H1 (cell line): ENCODE results near the gene RFX1. TPM values are rescaled to one million over a fixed set of nuclear protein-coding genes. Genes with fewer than 3 reads are reported as not detected.

Source experiments
- CTCF ChIA-PET: fragments of 300-600 bp; sonication (Branson Sonifier 250); formaldehyde crosslinking; loops from one replicate; lab custom pipeline; 2021; ENCODE audit not compliant: partially characterized antibody; lab: Charles Lee
- POLR2A ChIA-PET: fragments of 300-600 bp; sonication (Branson Sonifier 250); formaldehyde crosslinking; loops from one replicate; lab custom pipeline; 2021; ENCODE audit warnings: inconsistent platforms; ENCODE audit not compliant: partially characterized antibody; lab: Charles Lee
- DNase-seq, 2 experiments: peaks; one replicate each; pipeline versions ENCODE4 v3.0.0 to v3.0.0-alpha.2; 2010 to 2022; ENCODE audit warnings: low spot score in 2 of 2, low read depth in 1 of 2, mixed read lengths in 1 of 2
- FAIRE-seq: peaks from 2 replicates; lab custom pipeline; 2011; peaks lifted over from hg19 to GRCh38; lab: Jason Lieb, UNC
- H2AFZ ChIP-seq: 2 replicates; pipeline ENCODE4 v1.8.1; 2012; ENCODE audit warnings: low read length, inconsistent platforms
- H2AK5ac ChIP-seq: 2 replicates; pipeline ENCODE4 v1.6.1; 2013; ENCODE audit warnings: low read depth, low read length
- H2BK120ac ChIP-seq: replicated peaks from 2 replicates; pipeline ENCODE3; 2013; ENCODE audit warnings: low read depth, low read length, inconsistent platforms
- H2BK12ac ChIP-seq: 2 replicates; pipeline ENCODE4 v1.6.1; 2013; ENCODE audit warnings: low read depth, low read length
- H2BK15ac ChIP-seq: 2 replicates; pipeline ENCODE4 v1.6.1; 2013; ENCODE audit warnings: low read length
- H2BK20ac ChIP-seq: 2 replicates; pipeline ENCODE4 v1.6.1; 2013; ENCODE audit warnings: low read length
- H2BK5ac ChIP-seq: 2 replicates; pipeline ENCODE4 v1.6.1; 2013; ENCODE audit warnings: low read depth, low read length
- H3K14ac ChIP-seq: 2 replicates; pipeline ENCODE4 v1.6.1; 2013; ENCODE audit warnings: inconsistent platforms; ENCODE audit not compliant: insufficient read length
- H3K18ac ChIP-seq: 2 replicates; pipeline ENCODE4 v1.6.1; 2013; ENCODE audit warnings: low read length; ENCODE audit errors: extremely low read depth
- H3K23ac ChIP-seq: 2 replicates; pipeline ENCODE4 v1.6.1; 2013; ENCODE audit warnings: inconsistent platforms; ENCODE audit not compliant: insufficient read length
- H3K23me2 ChIP-seq: 2 replicates; pipeline ENCODE4 v1.6.1; 2013; ENCODE audit warnings: low read depth, low read length
- H3K27ac ChIP-seq: 2 replicates; pipeline ENCODE4 v1.6.1; 2011; ENCODE audit warnings: low read depth, low read length, inconsistent platforms
- H3K27me3 ChIP-seq, 4 experiments: replicated peaks in 1 of 4; 1 replicate in 1 of 4; 2 replicates in 3 of 4; pipeline versions ENCODE4 v1.6.1 to v1.8.1; 2011 to 2013; ENCODE audit warnings: low read length in 3 of 4, mild to moderate bottlenecking in 3 of 4, inconsistent platforms in 2 of 4, mixed read lengths in 2 of 4, moderate library complexity in 1 of 4; ENCODE audit not compliant: control insufficient read depth in 3 of 4, insufficient read depth in 3 of 4; ENCODE audit errors: extremely low read depth in 1 of 4
- H3K36me3 ChIP-seq, 4 experiments: 2 replicates each; pipeline versions ENCODE4 v1.6.1 to v1.8.1; 2011 to 2013; ENCODE audit warnings: mild to moderate bottlenecking in 4 of 4, low read length in 3 of 4, moderate library complexity in 2 of 4, control low read depth in 1 of 4, inconsistent platforms in 1 of 4; ENCODE audit not compliant: insufficient read depth in 4 of 4, control insufficient read depth in 2 of 4
- H3K4ac ChIP-seq: replicated peaks from 2 replicates; pipeline ENCODE3; 2013; ENCODE audit warnings: low read length, low read depth, mixed read lengths, inconsistent platforms; ENCODE audit not compliant: insufficient read length
- H3K4me1 ChIP-seq, 4 experiments: replicated peaks in 1 of 4; 1 replicate in 1 of 4; 2 replicates in 3 of 4; pipeline versions ENCODE4 v1.6.1 to v1.8.1; 2011 to 2013; ENCODE audit warnings: low read length in 3 of 4, inconsistent platforms in 2 of 4, mixed read lengths in 1 of 4; ENCODE audit not compliant: insufficient read depth in 4 of 4, control insufficient read depth in 3 of 4
- H3K4me2 ChIP-seq, 2 experiments: 2 replicates each; pipeline versions ENCODE4 v1.6.1 to v1.8.1; 2011 to 2013; ENCODE audit warnings: low read depth in 2 of 2, low read length in 2 of 2, control low read depth in 1 of 2, inconsistent platforms in 1 of 2, mild to moderate bottlenecking in 1 of 2; ENCODE audit not compliant: insufficient read depth in 1 of 2
- H3K4me3 ChIP-seq, 4 experiments: fragments of 200-600, 300-600 bp in 1 of 4; sonication (generic), shearing (Covaris generic), sonication (Bioruptor Twin) in 1 of 4; 2 replicates each; pipeline versions ENCODE4 v1.5.1 to v1.8.1; 2011 to 2016; ENCODE audit warnings: low read length in 4 of 4, low read depth in 3 of 4, control low read depth in 2 of 4, inconsistent platforms in 2 of 4, mild to moderate bottlenecking in 2 of 4, mixed read lengths in 1 of 4, moderate library complexity in 1 of 4; ENCODE audit not compliant: insufficient read depth in 2 of 4; ENCODE audit errors: extremely low read depth in 1 of 4
- H3K56ac ChIP-seq: replicated peaks from 2 replicates; pipeline ENCODE3; 2013; ENCODE audit warnings: low read depth, mild to moderate bottlenecking, mixed read lengths, low read length, inconsistent platforms; ENCODE audit not compliant: insufficient read length
- H3K79me1 ChIP-seq: 2 replicates; pipeline ENCODE4 v1.6.1; 2013; ENCODE audit warnings: low read depth, low read length, control low read depth
- H3K79me2 ChIP-seq, 2 experiments: 2 replicates each; pipeline versions ENCODE4 v1.6.1 to v1.8.1; 2012 to 2013; ENCODE audit warnings: low read length in 2 of 2, mild to moderate bottlenecking in 2 of 2, inconsistent platforms in 1 of 2; ENCODE audit not compliant: insufficient read depth in 2 of 2, control insufficient read depth in 1 of 2
- H3K9ac ChIP-seq, 4 experiments: replicated peaks in 1 of 4; 1 replicate in 1 of 4; 2 replicates in 3 of 4; pipeline versions ENCODE4 v1.6.1 to v1.8.1; 2011 to 2013; ENCODE audit warnings: low read depth in 3 of 4, low read length in 3 of 4, control low read depth in 2 of 4, mild to moderate bottlenecking in 2 of 4, moderate library complexity in 2 of 4, inconsistent platforms in 1 of 4; ENCODE audit errors: extremely low read depth in 1 of 4
- H3K9me3 ChIP-seq, 2 experiments: 2 replicates each; pipeline versions ENCODE4 v1.6.1 to v1.8.1; 2012 to 2013; ENCODE audit warnings: mild to moderate bottlenecking in 2 of 2, moderate library complexity in 2 of 2, control low read depth in 1 of 2, inconsistent platforms in 1 of 2, low read depth in 1 of 2, low read length in 1 of 2, mixed read lengths in 1 of 2; ENCODE audit not compliant: insufficient read depth in 2 of 2
- H4K20me1 ChIP-seq, 2 experiments: replicated peaks in 1 of 2; 2 replicates each; pipeline versions ENCODE3 to v1.8.1; 2011 to 2013; ENCODE audit warnings: inconsistent platforms in 2 of 2, low read length in 2 of 2, mild to moderate bottlenecking in 1 of 2; ENCODE audit not compliant: insufficient read depth in 2 of 2, control insufficient read depth in 1 of 2
- H4K5ac ChIP-seq: 2 replicates; pipeline ENCODE4 v1.6.1; 2013; ENCODE audit warnings: low read length, low read depth, mixed read lengths, inconsistent platforms; ENCODE audit not compliant: insufficient read length
- H4K8ac ChIP-seq: 2 replicates; pipeline ENCODE4 v1.8.0; 2013; ENCODE audit warnings: mild to moderate bottlenecking, moderate library complexity, low read length, inconsistent platforms; ENCODE audit not compliant: insufficient read depth; ENCODE audit errors: extremely low read depth
- H4K91ac ChIP-seq: replicated peaks from 2 replicates; pipeline ENCODE3; 2013; ENCODE audit warnings: low read length, mixed read lengths, inconsistent platforms; ENCODE audit not compliant: insufficient read length
- BCL11A ChIP-seq, 2 experiments: IDR thresholded peaks; one replicate each; pipeline ENCODE4 v1.6.1; 2011; ENCODE audit warnings: low read depth in 2 of 2, low read length in 2 of 2, mild to moderate bottlenecking in 2 of 2
- POLR2AphosphoS5 ChIP-seq: IDR thresholded peaks from 2 replicates; pipeline ENCODE4 v1.6.1; 2011; ENCODE audit warnings: low read depth, low read length
- SIX5 ChIP-seq: IDR thresholded peaks from 2 replicates; pipeline ENCODE4 v1.6.1; 2011; ENCODE audit warnings: mild to moderate bottlenecking, low read depth, low read length
- SP2 ChIP-seq: IDR thresholded peaks from 2 replicates; pipeline ENCODE4 v1.6.1; 2012; ENCODE audit warnings: mild to moderate bottlenecking, low read length, inconsistent platforms
- WGBS, 2 experiments: shearing (Covaris generic) in 1 of 2; methylation state at CpG; one replicate each; pipeline versions ENCODE4 v1.1.6 to v1.1.7; 2013 to 2015; ENCODE audit warnings: low lambda C conversion rate in 2 of 2, mixed read lengths in 2 of 2, inconsistent platforms in 1 of 2, low coverage in 1 of 2, missing lambda C conversion rate in 1 of 2; ENCODE audit not compliant: insufficient replicate concordance in 2 of 2, insufficient coverage in 1 of 2, insufficient read length in 1 of 2; ENCODE audit errors: extremely low coverage in 1 of 2, missing lambda C conversion rate in 1 of 2; 5-methylcytosine and 5-hydroxymethylcytosine counted together
- polyA plus RNA-seq, 7 experiments: library from polyadenylated mRNA; depleted of rRNA in 3 of 7; stranded (reverse) in 5 of 7; unstranded in 2 of 7; fragments of >200 nt in 5 of 7; fragments of 200-250 nt in 2 of 7; gene quantifications; 1 replicate in 5 of 7; 2 replicates in 1 of 7; 4 replicates in 1 of 7; pipeline versions ENCODE4 v1.2.1 to v1.2.3, GENCODE V29; 2011 to 2013; ENCODE audit warnings: missing spikeins in 2 of 7, mixed read lengths in 2 of 7
- total RNA-seq: library from RNA; stranded (reverse); fragmentation: NEBNext Ultra II Directional; extraction: Animal tissue kit (Norgen Biotek cat#: 25700); gene quantifications from 2 replicates; pipeline ENCODE4 v1.2.1, GENCODE V29; 2021
- TF ChIP-seq, protein P1 (sequence below): IDR thresholded peaks from 2 replicates; pipeline ENCODE4 v1.6.1; 2012; ENCODE audit warnings: low read length, inconsistent platforms

RFX1 gene
- total and polyA plus RNA-seq, 2 of the 8 experiments (the other 6 are each of a cell fraction or from before 2014, with no cell fraction given) = 4.9 to 17.0 TPM

DNA sequence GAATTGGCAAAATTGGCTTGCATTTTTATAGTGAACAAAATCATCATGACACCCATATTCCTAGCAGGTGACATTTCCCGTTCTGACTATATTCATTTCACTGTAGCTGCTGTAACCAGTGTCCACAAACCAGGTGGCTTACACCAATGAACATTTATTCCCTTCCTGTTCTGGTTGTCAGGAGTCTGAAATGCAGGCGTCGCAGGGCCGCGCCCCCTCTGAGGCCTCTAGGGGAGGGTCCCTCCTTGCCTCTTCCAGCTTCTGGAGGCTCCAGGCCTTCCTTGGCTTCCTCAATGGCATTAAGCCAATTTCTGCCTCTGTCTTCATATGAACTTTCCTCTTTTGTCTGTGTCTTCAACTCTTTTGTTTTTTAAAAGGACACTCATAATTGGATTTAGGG lies 15.4 kb upstream of the RFX1 start:
- H3K27me3 ChIP-seq = no peaks in the 10 kb centered on the region
- no peak overlapping the region for H4K5ac ChIP-seq
- TF ChIP-seq SIX5 = no peak
- TF ChIP-seq SP2 = no peak
- TF ChIP-seq, protein P1, sequence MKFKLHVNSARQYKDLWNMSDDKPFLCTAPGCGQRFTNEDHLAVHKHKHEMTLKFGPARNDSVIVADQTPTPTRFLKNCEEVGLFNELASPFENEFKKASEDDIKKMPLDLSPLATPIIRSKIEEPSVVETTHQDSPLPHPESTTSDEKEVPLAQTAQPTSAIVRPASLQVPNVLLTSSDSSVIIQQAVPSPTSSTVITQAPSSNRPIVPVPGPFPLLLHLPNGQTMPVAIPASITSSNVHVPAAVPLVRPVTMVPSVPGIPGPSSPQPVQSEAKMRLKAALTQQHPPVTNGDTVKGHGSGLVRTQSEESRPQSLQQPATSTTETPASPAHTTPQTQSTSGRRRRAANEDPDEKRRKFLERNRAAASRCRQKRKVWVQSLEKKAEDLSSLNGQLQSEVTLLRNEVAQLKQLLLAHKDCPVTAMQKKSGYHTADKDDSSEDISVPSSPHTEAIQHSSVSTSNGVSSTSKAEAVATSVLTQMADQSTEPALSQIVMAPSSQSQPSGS = no peak
- TF ChIP-seq BCL11A (IDR thresholded peaks at IDR 0.05; ENCODE audit: low read depth in 2 of 2, low read length in 2 of 2) = no peak
- no peak for TF ChIP-seq POLR2AphosphoS5
- no peak overlapping the region for H3K18ac ChIP-seq
- H3K9me3 ChIP-seq = no peaks in the 10 kb centered on the region
- H3K56ac ChIP-seq = no peak overlapping the region
- no peak overlapping the region for H3K4me3 ChIP-seq
- H3K36me3 ChIP-seq = no peaks in the 10 kb centered on the region
- FAIRE-seq (no peak), DNase-seq (peak in 1 of 2 experiments; percentile 58)
- H4K20me1 ChIP-seq = no peaks in the 10 kb centered on the region
- WGBS, 2 experiments = 90% methylated on average over 5 of the region's 5 CpGs; no CpG with 5 or more reads in 1 of the 2 experiments
- no peak overlapping the region for H3K14ac ChIP-seq
- H2BK15ac ChIP-seq = no peak overlapping the region
- H3K27ac ChIP-seq = no peak overlapping the region
- no peak overlapping the region for H3K4me2 ChIP-seq
- CTCF ChIA-PET = interaction anchor here (0.8 to 2.3 kb wide), 11 partner anchors 10 to 141 kb away, joined by 3 to 15 read pairs (median 5); partner anchors contain the start of gene IL27RA
- no peak overlapping the region for H4K8ac ChIP-seq
- H2BK5ac ChIP-seq = no peak overlapping the region
- H2BK12ac ChIP-seq = no peak overlapping the region
- H3K23ac ChIP-seq = no peak overlapping the region
- H4K91ac ChIP-seq = no peak overlapping the region
- no peaks in the 10 kb centered on the region for H3K23me2 ChIP-seq
- H3K4ac ChIP-seq = no peak overlapping the region
- POLR2A ChIA-PET = interaction anchor here (0.6 to 1.5 kb wide), 4 partner anchors 15 to 794 kb away, joined by 3 to 4 read pairs (median 3); no protein-coding TSS in a partner anchor
- H2AK5ac ChIP-seq = no peak overlapping the region
- H3K79me2 ChIP-seq = no peaks in the 10 kb centered on the region
- no peaks in the 10 kb centered on the region for H3K79me1 ChIP-seq
- no peak overlapping the region for H3K9ac ChIP-seq
- H3K4me1 ChIP-seq = peaks cover 0 to 2% (median 0%) of the 10 kb centered on the region in 4 experiments; a peak in 1 of 7 replicates
- no peak overlapping the region for H2BK20ac ChIP-seq
- no peak overlapping the region for H2BK120ac ChIP-seq
- H2AFZ ChIP-seq = no peak overlapping the region
